HG03520 (cell line): ENCODE data around the gene RBX1.

Experiments used
- ATAC-seq: cut with Tn5 transposase; IDR thresholded peaks from one replicate; pipeline ENCODE4 v1.9.1; 2021; ENCODE audit warnings: mild to moderate bottlenecking, moderate library complexity; ENCODE audit not compliant: unreplicated experiment

Gene RBX1

GRCh38 chr22:41021613-41022454 is 70.7 kb downstream of the RBX1 start:
- peak; percentile 41 for ATAC-seq

GRCh38 chr22:41022470-41023298 is 71.5 kb downstream of the RBX1 start:
- ATAC-seq: peak; percentile 52
